H9 (cell line): ENCODE data around the gene GRB10. TPM values are rescaled to one million over a fixed set of nuclear protein-coding genes. Genes with fewer than 3 reads are reported as not detected.
A peak's percentile ranks its signal among the peaks of the same experiment; 100 is the strongest.
"Not testable (repeated sequence)": the region's sequence is repeated elsewhere in the genome, so short reads cannot be mapped to it uniquely, and the experiment has no call there.

Experiments
- DNase-seq: peaks from one replicate; pipeline ENCODE4 v3.0.0-alpha.2; 2017
- H2AFZ ChIP-seq: one replicate; pipeline ENCODE4 v1.6.1; 2013; ENCODE audit warnings: mild to moderate bottlenecking, low read length, control low read depth, moderate library complexity
- H2AK5ac ChIP-seq: 2 replicates; pipeline ENCODE4 v1.6.1; 2013; ENCODE audit warnings: low read length, control low read depth, mixed read lengths; ENCODE audit not compliant: insufficient read length
- H2BK120ac ChIP-seq: one replicate; pipeline ENCODE4 v1.6.1; 2013; ENCODE audit warnings: low read depth, mild to moderate bottlenecking, low read length, control low read depth, inconsistent platforms; ENCODE audit not compliant: poor library complexity, severe bottlenecking
- H2BK12ac ChIP-seq: 2 replicates; pipeline ENCODE4 v1.6.1; 2013; ENCODE audit warnings: low read length, control low read depth, mixed read lengths, low read depth; ENCODE audit not compliant: insufficient read length
- H2BK15ac ChIP-seq: 2 replicates; pipeline ENCODE4 v1.6.1; 2013; ENCODE audit warnings: low read depth, low read length, control low read depth
- H2BK20ac ChIP-seq: one replicate; pipeline ENCODE4 v1.6.1; 2013; ENCODE audit warnings: low read depth, mild to moderate bottlenecking, low read length, control low read depth, inconsistent platforms; ENCODE audit not compliant: poor library complexity, severe bottlenecking
- H2BK5ac ChIP-seq: 2 replicates; pipeline ENCODE4 v1.6.1; 2013; ENCODE audit warnings: low read length, control low read depth, mixed read lengths; ENCODE audit not compliant: insufficient read length
- H3K14ac ChIP-seq: 2 replicates; pipeline ENCODE4 v1.6.1; 2013; ENCODE audit warnings: low read length, control low read depth; ENCODE audit not compliant: insufficient read depth
- H3K18ac ChIP-seq: 2 replicates; pipeline ENCODE4 v1.6.1; 2013; ENCODE audit warnings: low read depth, mild to moderate bottlenecking, mixed read lengths, low read length, control low read depth; ENCODE audit not compliant: insufficient read length
- H3K23ac ChIP-seq: 2 replicates; pipeline ENCODE4 v1.6.1; 2013; ENCODE audit warnings: low read length, control low read depth, mixed read lengths, low read depth; ENCODE audit not compliant: insufficient read length
- H3K23me2 ChIP-seq: 2 replicates; pipeline ENCODE4 v1.6.1; 2013; ENCODE audit warnings: low read depth, mild to moderate bottlenecking, mixed read lengths, low read length, control low read depth; ENCODE audit not compliant: insufficient read length, poor library complexity, severe bottlenecking
- H3K27ac ChIP-seq: 2 replicates; pipeline ENCODE4 v1.5.1; 2013; ENCODE audit warnings: low read length, control low read depth, mixed read lengths, low read depth; ENCODE audit not compliant: insufficient read length
- H3K27me3 ChIP-seq: 2 replicates; pipeline ENCODE4 v1.6.1; 2013; ENCODE audit warnings: low read length, control low read depth, inconsistent platforms; ENCODE audit not compliant: insufficient read depth
- H3K4ac ChIP-seq: 2 replicates; pipeline ENCODE4 v1.6.1; 2013; ENCODE audit warnings: low read depth, mild to moderate bottlenecking, control low read depth, inconsistent platforms, low read length, moderate library complexity
- H3K4me1 ChIP-seq: 2 replicates; pipeline ENCODE4 v1.6.1; 2013; ENCODE audit warnings: low read length, control low read depth, inconsistent platforms; ENCODE audit not compliant: insufficient read depth
- H3K4me2 ChIP-seq: 2 replicates; pipeline ENCODE4 v1.6.1; 2013; ENCODE audit warnings: low read length, control low read depth, mixed read lengths; ENCODE audit not compliant: insufficient read length, insufficient read depth
- H3K56ac ChIP-seq: 2 replicates; pipeline ENCODE4 v1.6.1; 2013; ENCODE audit warnings: low read depth, mild to moderate bottlenecking, mixed read lengths, low read length, control low read depth; ENCODE audit not compliant: insufficient read length
- H3K79me1 ChIP-seq: 2 replicates; pipeline ENCODE4 v1.6.1; 2013; ENCODE audit warnings: low read depth, mild to moderate bottlenecking, moderate library complexity, low read length, control low read depth, inconsistent platforms; ENCODE audit not compliant: insufficient read depth, poor library complexity, severe bottlenecking
- H3K79me2 ChIP-seq: 2 replicates; pipeline ENCODE4 v1.6.1; 2013; ENCODE audit warnings: low read length, control low read depth, inconsistent platforms; ENCODE audit not compliant: insufficient read depth
- H3K9ac ChIP-seq: 2 replicates; pipeline ENCODE4 v1.6.1; 2013; ENCODE audit warnings: low read length, control low read depth, mixed read lengths; ENCODE audit not compliant: insufficient read length; ENCODE audit errors: extremely low read depth
- H3K9me3 ChIP-seq: one replicate; pipeline ENCODE4 v1.6.1; 2013; ENCODE audit warnings: low read depth, low read length, inconsistent platforms; ENCODE audit not compliant: control insufficient read depth
- H3T11ph ChIP-seq: one replicate; pipeline ENCODE4 v1.6.1; 2013; ENCODE audit warnings: mild to moderate bottlenecking, low read length, control low read depth, inconsistent platforms
- H4K20me1 ChIP-seq: one replicate; pipeline ENCODE4 v1.6.1; 2013; ENCODE audit not compliant: control insufficient read depth, insufficient read length, insufficient read depth
- H4K5ac ChIP-seq: 2 replicates; pipeline ENCODE4 v1.6.1; 2013; ENCODE audit warnings: low read depth, mild to moderate bottlenecking, mixed read lengths, low read length, control low read depth; ENCODE audit not compliant: insufficient read length
- H4K8ac ChIP-seq: replicated peaks from 2 replicates; pipeline ENCODE4 v1.6.1; 2013; ENCODE audit warnings: low read length, control low read depth, mixed read lengths, low read depth; ENCODE audit not compliant: insufficient read length
- H4K91ac ChIP-seq: 2 replicates; pipeline ENCODE4 v1.6.1; 2013; ENCODE audit warnings: low read depth, mild to moderate bottlenecking, moderate library complexity, mixed read lengths, low read length, control low read depth; ENCODE audit not compliant: insufficient read length
- H3K27ac Mint-ChIP-seq, 3 experiments: 2 replicates in 2 of 3; 3 replicates in 1 of 3; pipeline ENCODE4 v1.8.0; 2020 to 2021; ENCODE audit warnings: mixed read lengths in 3 of 3, mild to moderate bottlenecking in 1 of 3, moderate library complexity in 1 of 3
- H3K27me3 Mint-ChIP-seq: 2 replicates; pipeline ENCODE4 v1.8.0; 2021; ENCODE audit warnings: low read depth, mild to moderate bottlenecking, moderate library complexity, mixed read lengths
- H3K36me3 Mint-ChIP-seq, 3 experiments: 2 replicates in 2 of 3; 3 replicates in 1 of 3; pipeline ENCODE4 v1.8.0; 2020 to 2021; ENCODE audit warnings: low read depth in 3 of 3, mixed read lengths in 3 of 3; ENCODE audit not compliant: insufficient read depth in 1 of 3
- H3K4me1 Mint-ChIP-seq, 2 experiments: 2 replicates each; pipeline ENCODE4 v1.8.0; 2020; ENCODE audit warnings: mixed read lengths in 2 of 2
- H3K4me3 Mint-ChIP-seq, 2 experiments: 2 replicates in 1 of 2; 3 replicates in 1 of 2; pipeline ENCODE4 v1.8.0; 2020 to 2021; ENCODE audit warnings: mild to moderate bottlenecking in 2 of 2, mixed read lengths in 2 of 2, moderate library complexity in 1 of 2
- H3K9me3 Mint-ChIP-seq, 2 experiments: 2 replicates in 1 of 2; 3 replicates in 1 of 2; pipeline ENCODE4 v1.8.0; 2020; ENCODE audit warnings: mild to moderate bottlenecking in 2 of 2, mixed read lengths in 2 of 2, moderate library complexity in 1 of 2
- CTCF ChIP-seq: fragments of 200-600 bp; sonication (generic); conservative IDR thresholded peaks from 3 replicates; pipeline ENCODE4 v1.8.0; 2021; ENCODE audit warnings: antibody characterized with exemption, mild to moderate bottlenecking
- WGBS: extraction: QIAGEN DNeasy Blood & Tissue Kit; methylation state at CpG from one replicate; pipeline ENCODE4 v1.1.7; 2013; ENCODE audit warnings: missing lambda C conversion rate, low lambda C conversion rate, mixed read lengths; ENCODE audit not compliant: insufficient read length; ENCODE audit errors: extremely low coverage; 5-methylcytosine and 5-hydroxymethylcytosine counted together
- total RNA-seq: library from RNA; stranded (reverse); gene quantifications from 2 replicates; pipeline ENCODE4 v1.2.1, GENCODE V29; 2021

GRB10 gene
- total RNA-seq, 1 experiment from 2014 or later, result 108 TPM

- WGBS, result no CpG with 5 or more reads among the region's 4 CpGs
- no peak overlapping the region for H4K91ac ChIP-seq
Measured at GRCh38 chr7:50584386-50584785, 198.3 kb downstream of the GRB10 start.

GRCh38 chr7:50583295-50583694, 199.4 kb downstream of the GRB10 start:
- not testable (repeated sequence) for H2BK120ac ChIP-seq, H3K27me3 Mint-ChIP-seq, H2BK12ac ChIP-seq, H2AFZ ChIP-seq, H4K20me1 ChIP-seq, H4K8ac ChIP-seq, H3K27ac Mint-ChIP-seq, H3K18ac ChIP-seq, H2BK15ac ChIP-seq, H4K91ac ChIP-seq, H3K79me1 ChIP-seq, H3K4ac ChIP-seq, H3K27me3 ChIP-seq, H3K56ac ChIP-seq, H2BK5ac ChIP-seq, H3K79me2 ChIP-seq, H3K23ac ChIP-seq, H3K9ac ChIP-seq, H2BK20ac ChIP-seq, H3K4me1 ChIP-seq, H3K4me3 Mint-ChIP-seq, H3K27ac ChIP-seq, H4K5ac ChIP-seq, H3K14ac ChIP-seq, H3T11ph ChIP-seq, H3K23me2 ChIP-seq, H3K4me1 Mint-ChIP-seq, H2AK5ac ChIP-seq, H3K4me2 ChIP-seq, DNase-seq
- peaks cover 12% of the 10 kb centered on the region for H3K9me3 ChIP-seq
- H3K9me3 Mint-ChIP-seq, result peaks cover 28 to 32% of the 10 kb centered on the region in 2 experiments
- no CpG with 5 or more reads among the region's 4 CpGs for WGBS
- H3K36me3 Mint-ChIP-seq, result peaks cover 3 to 20% (median 11%) of the 10 kb centered on the region in 3 experiments

More at GRCh38 chr7:50584386-50584785, 198.3 kb downstream of the GRB10 start:
- Histone ChIP-seq H3K18ac (no peak overlapping the region), H4K8ac (no peak overlapping the region), H3K79me2 (no peaks in the 10 kb centered on the region), H3K4ac (no peak overlapping the region), H3K4me2 (no peak overlapping the region), H2BK12ac (no peak overlapping the region), H2BK120ac (no peak overlapping the region), H3K9me3 (peaks cover 12% of the 10 kb centered on the region), H3K14ac (no peak overlapping the region), H4K20me1 (no peaks in the 10 kb centered on the region), H2BK20ac (no peak overlapping the region), H2BK5ac (no peak overlapping the region), H3K79me1 (no peaks in the 10 kb centered on the region), H3T11ph (no peak overlapping the region), H2BK15ac (no peak overlapping the region), H3K4me1 (no peaks in the 10 kb centered on the region), H3K9ac (no peak overlapping the region), H2AK5ac (no peak overlapping the region), H3K27me3 (no peaks in the 10 kb centered on the region), H3K23me2 (no peaks in the 10 kb centered on the region), H3K27ac (no peak overlapping the region), H2AFZ (no peak overlapping the region), H3K56ac (no peak overlapping the region), H4K5ac (no peak overlapping the region), H3K23ac (no peak overlapping the region)
- H3K4me3 Mint-ChIP-seq, result no peak overlapping the region
- no peak for DNase-seq
- peak overlapping the region in 1 of 3 experiments; percentile 78; a peak in 1 of 7 replicates for H3K27ac Mint-ChIP-seq
- peaks cover 24 to 28% of the 10 kb centered on the region in 2 experiments for H3K9me3 Mint-ChIP-seq
- no peaks in the 10 kb centered on the region for H3K4me1 Mint-ChIP-seq
- no peaks in the 10 kb centered on the region for H3K27me3 Mint-ChIP-seq
- peaks cover 3 to 20% (median 11%) of the 10 kb centered on the region in 3 experiments for H3K36me3 Mint-ChIP-seq
- TF ChIP-seq CTCF, result no peak
